GM12878 (cell line): ENCODE data around the gene CCDC12. TPM values are rescaled to one million over a fixed set of nuclear protein-coding genes. Genes with fewer than 3 reads are reported as not detected.

Experiments used
- ATAC-seq: fragments of 200-7000 bp; cut with Tn5 transposase; 3 replicates; pipeline ENCODE4 v1.9.1; 2020; ENCODE audit warnings: mild to moderate bottlenecking, moderate library complexity
- BruUV-seq: library from RNA; stranded (reverse); fragments of 400-500 nt; replicated peaks from 2 replicates; lab custom pipeline; 2021; lab: Mats Ljungman, UMichigan
- CTCF ChIA-PET: fragments of 300-600 bp; sonication (Branson Sonifier 250); formaldehyde crosslinking; extraction: SDS; loops from one replicate; lab custom pipeline; 2021; ENCODE audit warnings: inconsistent platforms; lab: Yijun Ruan, JAX
- POLR2A ChIA-PET: fragments of 350-600 bp; formaldehyde crosslinking; extraction: SDS; loops from one replicate; lab custom pipeline; 2021; ENCODE audit warnings: inconsistent platforms; lab: Charles Lee
- RAD21 ChIA-PET: fragments of 300-600 bp; sonication (Branson Sonifier 250); formaldehyde crosslinking; loops from one replicate; lab custom pipeline; 2023; ENCODE audit warnings: antibody characterized with exemption; ENCODE audit not compliant: unreplicated experiment; lab: Charles Lee
- SMC1A ChIA-PET: fragments of 300-600 bp; sonication (Branson Sonifier 250); formaldehyde crosslinking; loops from one replicate; lab custom pipeline; 2023; ENCODE audit not compliant: unreplicated experiment, uncharacterized antibody; lab: Charles Lee
- DNase-seq: peaks from one replicate; pipeline ENCODE4 v3.0.0-alpha.2; 2011; ENCODE audit warnings: low read depth, low spot score
- FAIRE-seq: peaks from 3 replicates; lab custom pipeline; 2011; peaks lifted over from hg19 to GRCh38; lab: Jason Lieb, UNC
- H2AFZ ChIP-seq: 2 replicates; pipeline ENCODE4 v1.6.0; 2011; ENCODE audit warnings: low read depth, low read length, control low read depth; ENCODE audit not compliant: control insufficient read depth
- H3K27ac ChIP-seq: 2 replicates; pipeline ENCODE4 v1.5.1; 2011; ENCODE audit warnings: control low read depth; ENCODE audit not compliant: control insufficient read depth, insufficient read depth
- H3K27me3 ChIP-seq, 2 experiments: replicated peaks in 1 of 2; 2 replicates each; pipeline versions ENCODE4 v1.6.0 to v1.6.1; 2011; ENCODE audit warnings: low read length in 1 of 2; ENCODE audit not compliant: control insufficient read depth in 2 of 2, insufficient read depth in 2 of 2
- H3K36me3 ChIP-seq, 2 experiments: 2 replicates each; pipeline ENCODE4 v1.5.1; 2011; ENCODE audit warnings: low read length in 1 of 2; ENCODE audit not compliant: control insufficient read depth in 2 of 2, insufficient read depth in 2 of 2
- H3K4me1 ChIP-seq: 2 replicates; pipeline ENCODE4 v1.6.1; 2011; ENCODE audit warnings: mild to moderate bottlenecking, low read length, moderate library complexity, mixed read lengths; ENCODE audit not compliant: control insufficient read depth, insufficient read depth
- H3K4me2 ChIP-seq: 2 replicates; pipeline ENCODE4 v1.6.0; 2011; ENCODE audit warnings: control low read depth; ENCODE audit not compliant: control insufficient read depth, insufficient read depth
- H3K4me3 ChIP-seq: fragments of 200-600 bp; sonication (generic); 2 replicates; pipeline ENCODE4 v1.5.1; 2016
- H3K79me2 ChIP-seq: 2 replicates; pipeline ENCODE4 v1.6.0; 2011; ENCODE audit warnings: low read length; ENCODE audit not compliant: control insufficient read depth, insufficient read depth
- H3K9ac ChIP-seq: 2 replicates; pipeline ENCODE4 v1.8.0; 2011; ENCODE audit warnings: low read length, control low read depth, mixed read lengths; ENCODE audit not compliant: control insufficient read depth, insufficient read depth
- H3K9me3 ChIP-seq: replicated peaks from 3 replicates; pipeline ENCODE4 v1.5.1; 2011; ENCODE audit warnings: mild to moderate bottlenecking, low read length; ENCODE audit not compliant: control insufficient read depth, insufficient read depth
- H4K20me1 ChIP-seq: 2 replicates; pipeline ENCODE4 v1.6.0; 2011; ENCODE audit not compliant: control insufficient read depth, insufficient read depth
- BACH1 ChIP-seq: fragments of 450-650 bp; IDR thresholded peaks from 2 replicates; pipeline ENCODE4 v1.6.1; 2017; ENCODE audit warnings: mild to moderate bottlenecking, borderline replicate concordance
- CUX1 ChIP-seq: IDR thresholded peaks from 2 replicates; pipeline ENCODE4 v1.6.1; 2012; ENCODE audit warnings: improper control_type of control experiment, low read depth, low read length; ENCODE audit not compliant: insufficient replicate concordance
- EP300 ChIP-seq, 2 experiments: fragments of 150-350 bp in 1 of 2; IDR thresholded peaks; 2 replicates each; pipeline ENCODE4 v1.6.1; 2011 to 2012; ENCODE audit warnings: low read depth in 2 of 2, low read length in 2 of 2, borderline replicate concordance in 1 of 2, improper control_type of control experiment in 1 of 2, inconsistent platforms in 1 of 2; ENCODE audit not compliant: control insufficient read depth in 1 of 2
- GATAD2B ChIP-seq: fragments of 450-650 bp; conservative IDR thresholded peaks from 2 replicates; pipeline ENCODE4 v1.6.1; 2017; ENCODE audit warnings: low read depth, mild to moderate bottlenecking, moderate library complexity
- NR2F1 ChIP-seq: fragments of 450-650 bp; conservative IDR thresholded peaks from 2 replicates; pipeline ENCODE4 v1.6.1; 2017; ENCODE audit warnings: mild to moderate bottlenecking
- PAX5 ChIP-seq: IDR thresholded peaks from 2 replicates; pipeline ENCODE4 v1.6.1; 2011; ENCODE audit warnings: low read depth, low read length, borderline replicate concordance
- RAD51 ChIP-seq: fragments of 450-650 bp; IDR thresholded peaks from 2 replicates; pipeline ENCODE4 v1.6.1; 2016; ENCODE audit warnings: moderate library complexity, mild to moderate bottlenecking, inconsistent platforms
- RB1 ChIP-seq: fragments of 450-650 bp; formaldehyde crosslinking; IDR thresholded peaks from 2 replicates; pipeline ENCODE4 v1.6.1; 2017; ENCODE audit warnings: mild to moderate bottlenecking, borderline replicate concordance
- SMC3 ChIP-seq: IDR thresholded peaks from 2 replicates; pipeline ENCODE4 v1.6.1; 2011; ENCODE audit warnings: low read length, improper control_type of control experiment, borderline replicate concordance
- STAT3 ChIP-seq: IDR thresholded peaks from 2 replicates; pipeline ENCODE4 v1.6.1; 2011; ENCODE audit warnings: low read depth, low read length, improper control_type of control experiment
- ZBTB4 ChIP-seq: fragments of 450-650 bp; formaldehyde crosslinking; IDR thresholded peaks from 2 replicates; pipeline ENCODE4 v1.4.0; 2022; ENCODE audit warnings: mild to moderate bottlenecking, moderate library complexity
- ZNF687 ChIP-seq: fragments of 450-650 bp; IDR thresholded peaks from 2 replicates; pipeline ENCODE4 v1.6.1; 2017; ENCODE audit warnings: mild to moderate bottlenecking, moderate library complexity
- WGBS: methylation state at CpG from one replicate; pipeline ENCODE4 v1.1.6; 2016; ENCODE audit warnings: low lambda C conversion rate; ENCODE audit not compliant: insufficient replicate concordance, insufficient coverage; ENCODE audit errors: missing lambda C conversion rate; 5-methylcytosine and 5-hydroxymethylcytosine counted together
- in situ Hi-C: fragments of 300-500 bp; cut with MboI; formaldehyde crosslinking; loops from 9 replicates; pipeline ENCODE4 v1.14.3; 2018; ENCODE audit warnings: mixed read lengths
- intact Hi-C: fragments of 100-400 bp; cut with micrococcal nuclease; formaldehyde crosslinking; loops from one replicate; pipeline ENCODE4 v1.14.2; 2022; ENCODE audit not compliant: unreplicated experiment
- polyA plus RNA-seq, 11 experiments: library from polyadenylated mRNA; depleted of rRNA in 4 of 11; unstranded in 6 of 11; stranded (reverse) in 5 of 11; fragments of >200 nt; fragmentation: Nextera tagmentation in 4 of 11; fragmentation: Illumina TruSeq in 1 of 11; extraction: Ambion mirVana in 4 of 11; extraction: Trizol in 1 of 11; gene quantifications; 1 replicate in 1 of 11; 2 replicates in 10 of 11; pipeline versions ENCODE4 v1.2.1 to v1.2.3, GENCODE V29; 2011 to 2016; ENCODE audit warnings: inconsistent platforms in 2 of 11, missing spikeins in 2 of 11, low read depth in 1 of 11
- total RNA-seq, 4 experiments: library from RNA; depleted of rRNA in 3 of 4; stranded (reverse); fragments of >200 nt in 3 of 4; fragmentation: Illumina TruSeq in 1 of 4; extraction: Trizol in 1 of 4; gene quantifications; 2 replicates each; pipeline versions ENCODE4 v1.2.1 to v1.2.3, GENCODE V29; 2013 to 2021

CCDC12 gene
- total and polyA plus RNA-seq, 10 of the 15 experiments (the other 5 are each of a cell fraction or from before 2014, with no cell fraction given), result 9.2 to 91.4 (median 61.3) TPM

GRCh38 chr3:46888705-46889104 lies 87.8 kb downstream of the CCDC12 start:
- Histone ChIP-seq H3K4me1 (no peaks in the 10 kb centered on the region; the same call in 1 of the 2 replicates), H3K36me3 (no peaks in the 10 kb centered on the region), H2AFZ (no peak overlapping the region), H3K4me2 (no peak overlapping the region), H3K79me2 (no peaks in the 10 kb centered on the region), H3K9ac (no peak overlapping the region), H3K27me3 (peaks cover 8 to 14% of the 10 kb centered on the region in 2 experiments), H4K20me1 (peaks cover 3% of the 10 kb centered on the region; the same call in 1 of the 2 replicates), H3K4me3 (no peak overlapping the region), H3K9me3 (no peaks in the 10 kb centered on the region), H3K27ac (no peak overlapping the region)
- SMC1A ChIA-PET, result no interaction called here
- WGBS, result 32% methylated on average over 10 of the region's 13 CpGs
- FAIRE-seq (no peak), ATAC-seq (no peak), DNase-seq (no peak)
- BruUV-seq, result no TSS peak
- intact Hi-C loops (no loop called here), in situ Hi-C loops (no loop called here)
- RAD21 ChIA-PET, result no interaction called here
- POLR2A ChIA-PET, result no interaction called here
- CTCF ChIA-PET, result interaction anchor here (1.1 to 1.2 kb wide), 2 partner anchors 22 to 23 kb away, joined by 3 to 5 read pairs; no protein-coding TSS in a partner anchor
- TF ChIP-seq SMC3 (no peak), ZBTB4 (no peak), STAT3 (no peak), RAD51 (no peak), RB1 (no peak), PAX5 (no peak), BACH1 (no peak), NR2F1 (no peak), GATAD2B (no peak), CUX1 (no peak), ZNF687 (no peak), EP300 (IDR thresholded peaks at IDR 0.05; ENCODE audit: borderline replicate concordance in 1 of 2, control insufficient read depth in 1 of 2, low read depth in 2 of 2, low read length in 2 of 2) (no peak)
